MM.1S (cell line): ENCODE data around the gene LCLAT1.

Experiments
- CTCF ChIP-seq: fragments of 300-600 bp; sonication (generic); IDR thresholded peaks from 2 replicates; pipeline ENCODE4 v1.5.1; 2016; ENCODE audit warnings: antibody characterized with exemption, low read length, mixed read lengths
- EZH2 ChIP-seq: fragments of 300-600 bp; sonication (generic); optimal IDR thresholded peaks from 2 replicates; pipeline ENCODE3; 2017; ENCODE audit warnings: low read depth, mild to moderate bottlenecking, antibody characterized with exemption, low read length, mixed read lengths

- no peak for TF ChIP-seq CTCF
- TF ChIP-seq EZH2 = no peak
Measured at GRCh38 chr2:30504731-30505130, 57.7 kb downstream of the LCLAT1 start.
